ENCODE measurements around the gene C19orf67. TPM values are rescaled to one million over a fixed set of nuclear protein-coding genes. Genes with fewer than 3 reads are reported as not detected.

C19orf67 gene
- polyA plus RNA-seq, 1 donor (not counting 4 experiments of a cell fraction or from before 2014, with no cell fraction given) = not detected

DNA sequence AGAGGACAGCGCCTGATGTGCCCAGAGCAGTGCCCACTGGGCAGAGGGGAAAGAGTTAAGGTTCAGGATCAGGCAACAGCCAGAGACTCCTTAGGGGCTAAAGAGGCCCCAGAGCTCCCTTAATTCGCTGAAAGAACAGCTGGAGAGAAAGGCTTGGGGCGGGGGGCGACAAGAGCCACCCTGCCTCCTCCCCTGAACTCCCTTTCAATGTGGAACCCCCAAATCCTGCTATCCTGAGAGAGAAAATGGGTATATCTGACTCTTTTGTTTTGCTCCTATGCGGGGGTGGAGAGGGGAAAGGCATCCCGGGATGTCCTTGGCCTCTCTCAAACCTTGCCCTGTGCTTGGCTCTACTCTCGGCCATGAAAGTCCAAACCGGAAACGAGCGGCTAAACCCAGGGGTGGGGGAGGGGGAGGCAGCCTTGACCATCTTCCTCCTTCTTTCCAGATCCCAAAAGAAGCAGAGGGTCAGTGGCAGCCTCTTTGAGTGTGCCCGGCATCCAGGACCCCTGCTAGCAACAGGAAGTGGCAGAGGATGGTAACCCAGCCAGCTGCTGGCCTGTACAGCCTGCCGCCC is 27.3 kb upstream of the C19orf67 start:
- Histone ChIP-seq H3K27ac (ENCODE audit: control insufficient read depth, insufficient read depth, low read length) (no peak overlapping the region), H3K36me3 (ENCODE audit: control insufficient read depth in 2 of 2, extremely low read depth in 1 of 2, insufficient read depth in 2 of 2, low read length in 2 of 2) (peaks cover 2 to 3% of the 10 kb centered on the region in 2 experiments), H3K4me3 (ENCODE audit: control insufficient read depth in 2 of 3, extremely low read depth in 1 of 3, insufficient read depth in 2 of 3, low read depth in 1 of 3, low read length in 3 of 3) (no peak overlapping the region), H3K27me3 (ENCODE audit: control insufficient read depth, extremely low read depth, insufficient read depth, low read length) (no peaks in the 10 kb centered on the region), H3K79me2 (ENCODE audit: control insufficient read depth, insufficient read depth, low read length) (peaks cover 9% of the 10 kb centered on the region), H3K4me1 (ENCODE audit: control insufficient read depth, extremely low read depth, insufficient read depth, low read length) (peaks cover 6% of the 10 kb centered on the region), H2AFZ (ENCODE audit: control insufficient read depth, low read length) (no peak overlapping the region), H3K9me1 (ENCODE audit: control insufficient read depth, extremely low read depth, insufficient read depth, low read length) (no peaks in the 10 kb centered on the region), H3K9ac (ENCODE audit: control insufficient read depth, extremely low read depth, insufficient read depth, low read length) (no peak overlapping the region), H3K9me3 (ENCODE audit: control insufficient read depth, low read depth, low read length) (no peaks in the 10 kb centered on the region), H3K4me2 (ENCODE audit: control insufficient read depth, extremely low read depth, insufficient read depth, low read depth, low read length) (no peak overlapping the region), H4K20me1 (ENCODE audit: control insufficient read depth, extremely low read depth, insufficient read depth, low read length) (no peaks in the 10 kb centered on the region)
- FAIRE-seq (no peak), DNase-seq (ENCODE audit: low read depth, low spot score) (no peak)
- dilution Hi-C loops (cut with MboI; ENCODE audit: extremely low pct_ligation_motif_present, low sequenced_read_pairs) = no loop called here
- no peak for TF ChIP-seq EZH2 (IDR thresholded peaks at IDR 0.05; ENCODE audit: low read length)
- TF ChIP-seq, protein P1, sequence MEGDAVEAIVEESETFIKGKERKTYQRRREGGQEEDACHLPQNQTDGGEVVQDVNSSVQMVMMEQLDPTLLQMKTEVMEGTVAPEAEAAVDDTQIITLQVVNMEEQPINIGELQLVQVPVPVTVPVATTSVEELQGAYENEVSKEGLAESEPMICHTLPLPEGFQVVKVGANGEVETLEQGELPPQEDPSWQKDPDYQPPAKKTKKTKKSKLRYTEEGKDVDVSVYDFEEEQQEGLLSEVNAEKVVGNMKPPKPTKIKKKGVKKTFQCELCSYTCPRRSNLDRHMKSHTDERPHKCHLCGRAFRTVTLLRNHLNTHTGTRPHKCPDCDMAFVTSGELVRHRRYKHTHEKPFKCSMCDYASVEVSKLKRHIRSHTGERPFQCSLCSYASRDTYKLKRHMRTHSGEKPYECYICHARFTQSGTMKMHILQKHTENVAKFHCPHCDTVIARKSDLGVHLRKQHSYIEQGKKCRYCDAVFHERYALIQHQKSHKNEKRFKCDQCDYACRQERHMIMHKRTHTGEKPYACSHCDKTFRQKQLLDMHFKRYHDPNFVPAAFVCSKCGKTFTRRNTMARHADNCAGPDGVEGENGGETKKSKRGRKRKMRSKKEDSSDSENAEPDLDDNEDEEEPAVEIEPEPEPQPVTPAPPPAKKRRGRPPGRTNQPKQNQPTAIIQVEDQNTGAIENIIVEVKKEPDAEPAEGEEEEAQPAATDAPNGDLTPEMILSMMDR (optimal IDR thresholded peaks at IDR 0.05 in 1 of 3, IDR thresholded peaks at IDR 0.05 in 1 of 3, conservative IDR thresholded peaks at IDR 0.05 in 1 of 3; ENCODE audit: extremely low read depth in 1 of 3, insufficient read depth in 2 of 3, low read length in 3 of 3) = no peak

DNA sequence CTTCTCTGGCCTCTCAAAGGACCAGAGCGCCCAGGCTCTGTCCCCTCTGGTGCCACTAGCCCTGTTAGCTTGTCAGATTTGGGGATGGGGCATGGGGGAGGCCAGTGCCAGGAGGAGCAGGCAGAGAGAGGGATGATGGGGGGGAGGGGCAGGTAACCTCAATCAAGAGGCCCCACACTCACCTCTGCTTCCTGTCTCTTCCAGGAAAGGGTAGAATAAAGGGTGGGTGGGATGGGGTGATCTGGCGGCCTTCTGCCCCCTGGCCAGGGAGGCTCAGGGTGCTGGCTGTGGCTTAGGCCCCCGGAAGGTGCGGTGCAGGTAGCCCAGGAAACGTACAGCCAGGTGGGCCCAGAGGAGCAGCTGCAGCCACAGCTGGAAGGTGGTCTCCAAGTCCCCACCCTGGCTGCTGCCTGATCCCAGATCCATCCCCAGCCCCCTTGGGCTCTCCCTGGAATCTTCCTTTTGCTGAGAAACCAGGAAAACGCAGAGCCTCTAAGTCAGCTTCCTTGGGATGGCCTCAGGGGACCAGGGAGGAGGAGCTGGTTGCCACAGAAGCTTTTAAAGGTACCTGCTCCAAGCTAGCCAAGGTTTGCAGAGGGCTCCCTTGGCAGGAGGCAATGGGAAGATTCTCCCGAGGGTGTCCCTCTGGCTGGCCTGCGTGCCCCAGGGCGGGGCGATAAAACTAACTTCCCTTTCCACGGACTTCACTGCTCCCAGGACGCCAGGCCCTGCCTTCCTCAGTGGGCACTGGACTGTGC is 26.6 kb upstream of the C19orf67 start:
- no peak for TF ChIP-seq EZH2 (IDR thresholded peaks at IDR 0.05; ENCODE audit: low read length)
- TF ChIP-seq, protein P1 (optimal IDR thresholded peaks at IDR 0.05 in 1 of 3, IDR thresholded peaks at IDR 0.05 in 1 of 3, conservative IDR thresholded peaks at IDR 0.05 in 1 of 3; ENCODE audit: extremely low read depth in 1 of 3, insufficient read depth in 2 of 3, low read length in 3 of 3) = no peak
- Histone ChIP-seq H4K20me1 (ENCODE audit: control insufficient read depth, extremely low read depth, insufficient read depth, low read length) (no peaks in the 10 kb centered on the region), H3K4me3 (ENCODE audit: control insufficient read depth in 2 of 3, extremely low read depth in 1 of 3, insufficient read depth in 2 of 3, low read depth in 1 of 3, low read length in 3 of 3) (no peak overlapping the region), H3K27me3 (ENCODE audit: control insufficient read depth, extremely low read depth, insufficient read depth, low read length) (no peaks in the 10 kb centered on the region), H3K9ac (ENCODE audit: control insufficient read depth, extremely low read depth, insufficient read depth, low read length) (no peak overlapping the region), H3K9me3 (ENCODE audit: control insufficient read depth, low read depth, low read length) (no peaks in the 10 kb centered on the region), H3K9me1 (ENCODE audit: control insufficient read depth, extremely low read depth, insufficient read depth, low read length) (no peaks in the 10 kb centered on the region), H3K36me3 (ENCODE audit: control insufficient read depth in 2 of 2, extremely low read depth in 1 of 2, insufficient read depth in 2 of 2, low read length in 2 of 2) (peaks cover 3 to 4% of the 10 kb centered on the region in 2 experiments), H3K4me1 (ENCODE audit: control insufficient read depth, extremely low read depth, insufficient read depth, low read length) (peaks cover 6% of the 10 kb centered on the region), H3K4me2 (ENCODE audit: control insufficient read depth, extremely low read depth, insufficient read depth, low read depth, low read length) (no peak overlapping the region), H2AFZ (ENCODE audit: control insufficient read depth, low read length) (no peak overlapping the region), H3K79me2 (ENCODE audit: control insufficient read depth, insufficient read depth, low read length) (peaks cover 9% of the 10 kb centered on the region), H3K27ac (ENCODE audit: control insufficient read depth, insufficient read depth, low read length) (no peak overlapping the region)
- no peak for DNase-seq (ENCODE audit: low read depth, low spot score)
- no peak for FAIRE-seq
- dilution Hi-C loops (cut with MboI; ENCODE audit: extremely low pct_ligation_motif_present, low sequenced_read_pairs) = no loop called here

Data from keratinocyte (primary cell).